ENCODE results near the gene GJB3.

GJB3 gene

GRCh38 chr1:34761176-34761761 lies 19.7 kb upstream of the GJB3 start:
- no peaks in the 10 kb centered on the region for H3K4me1 ChIP-seq
- no peaks in the 10 kb centered on the region for H3K9me3 ChIP-seq
- no peaks in the 10 kb centered on the region for H3K36me3 ChIP-seq
- no peak overlapping the region for H3K4me3 ChIP-seq
- no peak overlapping the region for H3K27ac ChIP-seq
- H3K27me3 ChIP-seq: peaks cover 0 to 10% of the 10 kb centered on the region in 2 donors
- no peak for TF ChIP-seq CTCF (IDR thresholded peaks at IDR 0.05)
- intact Hi-C loops (cut with DNase I; ENCODE audit: low total_unique reads): no loop called here
- DNase-seq: no peak

- H3K4me1 ChIP-seq: no peaks in the 10 kb centered on the region
- no peak overlapping the region for H3K27ac ChIP-seq
- intact Hi-C loops (cut with DNase I; ENCODE audit: low total_unique reads): no loop called here
- H3K27me3 ChIP-seq: peaks cover 0 to 10% of the 10 kb centered on the region in 2 donors
- DNase-seq: no peak
- no peak for TF ChIP-seq CTCF (IDR thresholded peaks at IDR 0.05)
- no peak overlapping the region for H3K4me3 ChIP-seq
- H3K9me3 ChIP-seq: no peaks in the 10 kb centered on the region
- no peaks in the 10 kb centered on the region for H3K36me3 ChIP-seq
These were observed 19.2 kb upstream of the GJB3 start for GRCh38 chr1:34761776-34762307.

- Histone ChIP-seq H3K4me3 (no peak overlapping the region), H3K4me1 (no peaks in the 10 kb centered on the region), H3K27ac (no peak overlapping the region), H3K27me3 (peaks cover 0 to 10% of the 10 kb centered on the region in 2 donors), H3K9me3 (no peaks in the 10 kb centered on the region), H3K36me3 (no peaks in the 10 kb centered on the region)
- intact Hi-C loops (cut with DNase I; ENCODE audit: low total_unique reads): no loop called here
- no peak for TF ChIP-seq CTCF (IDR thresholded peaks at IDR 0.05)
- no peak for DNase-seq
These were observed 18.4 kb upstream of the GJB3 start for GRCh38 chr1:34762474-34763141.

- DNase-seq: no peak
- H3K27ac ChIP-seq: no peak overlapping the region
- H3K4me1 ChIP-seq: no peaks in the 10 kb centered on the region
- intact Hi-C loops (cut with DNase I; ENCODE audit: low total_unique reads): no loop called here
- peaks cover 0 to 10% of the 10 kb centered on the region in 2 donors for H3K27me3 ChIP-seq
- no peaks in the 10 kb centered on the region for H3K36me3 ChIP-seq
- no peak for TF ChIP-seq CTCF (IDR thresholded peaks at IDR 0.05)
- H3K9me3 ChIP-seq: no peaks in the 10 kb centered on the region
- H3K4me3 ChIP-seq: no peak overlapping the region
These were observed 17.8 kb upstream of the GJB3 start for GRCh38 chr1:34763142-34763781.

GRCh38 chr1:34768856-34769255 lies 12.2 kb upstream of the GJB3 start:
- DNase-seq: no peak
- Histone ChIP-seq H3K36me3 (no peaks in the 10 kb centered on the region), H3K27ac (no peak overlapping the region), H3K9me3 (no peaks in the 10 kb centered on the region), H3K4me3 (no peak overlapping the region), H3K27me3 (no peaks in the 10 kb centered on the region), H3K4me1 (no peaks in the 10 kb centered on the region)
- no peak for TF ChIP-seq CTCF (IDR thresholded peaks at IDR 0.05)
- intact Hi-C loops (cut with DNase I; ENCODE audit: low total_unique reads): no loop called here
